Left renal pelvis (tissue), 4 donors: ENCODE data around the gene AIDA. TPM values are rescaled to one million over a fixed set of nuclear protein-coding genes. Genes with fewer than 3 reads are reported as not detected.

Experiments
- polyA plus RNA-seq, 4 donors: library from polyadenylated mRNA; unstranded; fragments of 120-200 nt; gene quantifications; one replicate each; pipeline ENCODE4 v1.2.1, GENCODE V29; 2013; ENCODE audit not compliant: insufficient read length in 4 of 4

AIDA gene
- polyA plus RNA-seq, 4 donors, result 57.7 to 93.3 (median 82.9) TPM

Other genes with a start within 250 kb of the AIDA start
- gene HHIPL2, start 164.4 kb downstream of the AIDA start, polyA plus RNA-seq, result 1 to 10 TPM in 2 of 4 donors, under 1 TPM in 2; 0.44 to 1.2 (median 0.83) TPM
- 10 to 100 TPM; 14.7 to 19.2 (median 16.0) TPM for gene TAF1A, start 122.6 kb downstream of the AIDA start, polyA plus RNA-seq
- gene MIA3, start 94.4 kb downstream of the AIDA start, polyA plus RNA-seq, result 10 to 100 TPM; 68.6 to 84.0 (median 72.2) TPM
- gene BROX, start 73 bp upstream of the AIDA start, polyA plus RNA-seq, result 10 to 100 TPM; 30.5 to 47.9 (median 45.3) TPM
- gene FAM177B, start 24.7 kb upstream of the AIDA start, polyA plus RNA-seq, result under 1 TPM; 0.13 to 0.27 (median 0.23) TPM
- 10 to 100 TPM; 14.5 to 15.3 (median 15.0) TPM for gene DISP1, start 102.5 kb upstream of the AIDA start, polyA plus RNA-seq